Measurements from ENCODE around the gene CCDC178. TPM values are rescaled to one million over a fixed set of nuclear protein-coding genes. Genes with fewer than 3 reads are reported as not detected.
"Not testable (repeated sequence)": the region's sequence is repeated elsewhere in the genome, so short reads cannot be mapped to it uniquely, and the experiment has no call there.

The CCDC178 gene
- total RNA-seq, 2 donors from 2014 or later: 3.2 to 5.9 TPM

GRCh38 chr18:33152376-33152775 lies 288.1 kb downstream of the CCDC178 start:
- intact Hi-C loops (cut with DNase I): no loop called here
- H3K9me3 ChIP-seq: no peaks in the 10 kb centered on the region
- 80% methylated on average over 1 of the region's 1 CpG for WGBS
- H3K27ac ChIP-seq: no peak overlapping the region
- no peak overlapping the region for H3K4me3 ChIP-seq
- H3K4me1 ChIP-seq (replicated peaks): no peaks in the 10 kb centered on the region
- H3K36me3 ChIP-seq: no peaks in the 10 kb centered on the region
- DNase-seq (ENCODE audit: low spot score): no peak
- TF ChIP-seq POLR2A (IDR thresholded peaks at IDR 0.05): no peak
- no peak for TF ChIP-seq POLR2AphosphoS5 (IDR thresholded peaks at IDR 0.05)
- no peak for TF ChIP-seq CTCF (IDR thresholded peaks at IDR 0.05)
- no peaks in the 10 kb centered on the region for H3K27me3 ChIP-seq (replicated peaks; ENCODE audit: insufficient read depth)

GRCh38 chr18:33147811-33148210 lies 292.7 kb downstream of the CCDC178 start:
- WGBS: 98% methylated on average over 19 of the region's 25 CpGs
- H3K27me3 ChIP-seq (replicated peaks; ENCODE audit: insufficient read depth); H3K4me1 ChIP-seq (replicated peaks); H3K27ac ChIP-seq; H3K4me3 ChIP-seq; DNase-seq (ENCODE audit: low spot score); intact Hi-C loops (cut with DNase I); H3K9me3 ChIP-seq; H3K36me3 ChIP-seq: not testable (repeated sequence)

GRCh38 chr18:33146014-33146413 lies 294.5 kb downstream of the CCDC178 start:
- H3K4me3 ChIP-seq: no peak overlapping the region
- no peak overlapping the region for H3K27ac ChIP-seq
- no peaks in the 10 kb centered on the region for H3K27me3 ChIP-seq (replicated peaks; ENCODE audit: insufficient read depth)
- H3K9me3 ChIP-seq: no peaks in the 10 kb centered on the region
- TF ChIP-seq POLR2AphosphoS5 (IDR thresholded peaks at IDR 0.05) (no peak), POLR2A (IDR thresholded peaks at IDR 0.05) (no peak), CTCF (IDR thresholded peaks at IDR 0.05) (no peak)
- intact Hi-C loops (cut with DNase I): no loop called here
- WGBS: 90% methylated on average over 2 of the region's 2 CpGs
- H3K4me1 ChIP-seq (replicated peaks): no peaks in the 10 kb centered on the region
- no peaks in the 10 kb centered on the region for H3K36me3 ChIP-seq
- no peak for DNase-seq (ENCODE audit: low spot score)

GRCh38 chr18:33135951-33136660 lies 304.4 kb downstream of the CCDC178 start:
- 65% methylated on average over 2 of the region's 2 CpGs for WGBS
- no peak for TF ChIP-seq POLR2AphosphoS5 (IDR thresholded peaks at IDR 0.05)
- TF ChIP-seq CTCF (IDR thresholded peaks at IDR 0.05): no peak
- no peak for TF ChIP-seq POLR2A (IDR thresholded peaks at IDR 0.05)
- Histone ChIP-seq H3K27me3 (replicated peaks; ENCODE audit: insufficient read depth) (no peaks in the 10 kb centered on the region), H3K36me3 (no peaks in the 10 kb centered on the region), H3K4me1 (replicated peaks) (no peaks in the 10 kb centered on the region), H3K9me3 (no peaks in the 10 kb centered on the region), H3K4me3 (no peak overlapping the region), H3K27ac (no peak overlapping the region)
- no peak for DNase-seq (ENCODE audit: low spot score)
- intact Hi-C loops (cut with DNase I): no loop called here

GRCh38 chr18:33132657-33133056 lies 307.9 kb downstream of the CCDC178 start:
- H3K36me3 ChIP-seq: no peaks in the 10 kb centered on the region
- H3K4me3 ChIP-seq: no peak overlapping the region
- intact Hi-C loops (cut with DNase I): no loop called here
- no peaks in the 10 kb centered on the region for H3K9me3 ChIP-seq
- no peak for TF ChIP-seq POLR2A (IDR thresholded peaks at IDR 0.05)
- no peak for TF ChIP-seq POLR2AphosphoS5 (IDR thresholded peaks at IDR 0.05)
- no peak for TF ChIP-seq CTCF (IDR thresholded peaks at IDR 0.05)
- H3K27ac ChIP-seq: no peak overlapping the region
- 93% methylated on average over 2 of the region's 2 CpGs for WGBS
- DNase-seq (ENCODE audit: low spot score): no peak
- no peaks in the 10 kb centered on the region for H3K27me3 ChIP-seq (replicated peaks; ENCODE audit: insufficient read depth)
- H3K4me1 ChIP-seq (replicated peaks): no peaks in the 10 kb centered on the region

Measured in prostate gland (tissue), 2 donors.